GM20431 (cell line): ENCODE data around the gene RASL10A.

Experiments used
- in situ Hi-C: fragments of 300-500 bp; cut with MseI, MboI; formaldehyde crosslinking; loops from one replicate; pipeline ENCODE4 v1.15.0; 2020; ENCODE audit warnings: low sequenced_read_pairs; ENCODE audit not compliant: unreplicated experiment

Gene RASL10A

DNA sequence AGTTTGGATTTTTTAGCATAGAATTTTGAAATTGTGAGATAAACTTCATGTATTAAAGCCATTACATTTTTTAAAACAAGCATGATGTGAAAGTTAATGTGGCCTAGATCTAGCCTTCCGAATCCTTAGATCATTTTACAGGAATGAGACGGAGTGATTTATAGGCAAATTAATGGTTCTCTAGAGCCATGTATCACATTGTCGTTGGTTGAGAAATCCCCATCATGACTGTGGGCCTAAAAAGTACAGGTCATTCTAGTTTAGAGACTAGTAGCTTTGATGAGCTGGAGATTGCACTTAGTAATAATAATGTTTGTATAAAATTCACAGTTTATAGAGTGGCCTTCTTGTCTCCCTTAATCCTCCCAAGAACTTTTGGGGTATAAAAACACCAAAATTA lies 40.3 kb downstream of the RASL10A start:
- in situ Hi-C loops: no loop called here

GRCh38 chr22:29272624-29273023 lies 42.9 kb downstream of the RASL10A start:
- in situ Hi-C loops: no loop called here

DNA sequence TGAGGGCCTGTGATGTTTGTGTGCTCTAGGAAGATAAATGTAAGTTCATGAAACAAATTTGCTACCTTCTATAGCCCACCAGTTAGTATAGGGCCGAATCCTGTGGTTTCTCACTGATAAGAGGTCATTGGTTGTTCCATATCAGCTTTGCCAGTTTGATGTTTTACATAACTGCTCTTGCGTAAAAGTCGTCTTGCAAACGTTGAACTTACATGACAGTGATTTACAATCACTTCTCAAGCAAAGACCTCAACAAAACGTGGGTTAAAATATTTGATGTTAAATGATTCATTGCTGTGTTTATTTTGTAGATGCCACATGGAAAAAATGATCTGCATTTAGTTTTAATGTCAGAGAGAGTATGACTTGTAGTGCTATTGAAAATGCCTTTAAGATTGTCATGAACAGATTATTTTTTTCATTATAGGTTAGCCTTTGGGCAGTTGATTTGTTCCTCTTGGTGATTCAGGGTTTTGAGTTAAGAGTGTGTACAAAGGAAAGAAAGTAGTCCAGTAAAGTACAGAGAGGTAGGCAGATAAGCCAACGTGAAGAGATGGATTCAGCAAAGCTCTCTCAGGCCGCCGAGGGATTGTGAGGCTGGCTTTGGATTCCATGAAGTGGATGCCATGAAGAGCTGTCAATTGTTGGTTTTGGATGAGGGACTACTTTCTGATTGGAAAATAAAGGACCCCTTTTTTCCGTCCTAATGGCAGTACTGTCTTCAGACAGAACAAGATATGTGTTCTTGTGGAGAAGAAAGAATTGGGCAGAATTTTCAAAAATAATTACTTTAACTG lies 44.8 kb downstream of the RASL10A start:
- in situ Hi-C loops: no loop called here

- in situ Hi-C loops: no loop called here
These were observed 45.6 kb downstream of the RASL10A start for GRCh38 chr22:29269731-29270474.

- in situ Hi-C loops: no loop called here
These were observed 46.3 kb downstream of the RASL10A start for GRCh38 chr22:29269230-29269604.

DNA sequence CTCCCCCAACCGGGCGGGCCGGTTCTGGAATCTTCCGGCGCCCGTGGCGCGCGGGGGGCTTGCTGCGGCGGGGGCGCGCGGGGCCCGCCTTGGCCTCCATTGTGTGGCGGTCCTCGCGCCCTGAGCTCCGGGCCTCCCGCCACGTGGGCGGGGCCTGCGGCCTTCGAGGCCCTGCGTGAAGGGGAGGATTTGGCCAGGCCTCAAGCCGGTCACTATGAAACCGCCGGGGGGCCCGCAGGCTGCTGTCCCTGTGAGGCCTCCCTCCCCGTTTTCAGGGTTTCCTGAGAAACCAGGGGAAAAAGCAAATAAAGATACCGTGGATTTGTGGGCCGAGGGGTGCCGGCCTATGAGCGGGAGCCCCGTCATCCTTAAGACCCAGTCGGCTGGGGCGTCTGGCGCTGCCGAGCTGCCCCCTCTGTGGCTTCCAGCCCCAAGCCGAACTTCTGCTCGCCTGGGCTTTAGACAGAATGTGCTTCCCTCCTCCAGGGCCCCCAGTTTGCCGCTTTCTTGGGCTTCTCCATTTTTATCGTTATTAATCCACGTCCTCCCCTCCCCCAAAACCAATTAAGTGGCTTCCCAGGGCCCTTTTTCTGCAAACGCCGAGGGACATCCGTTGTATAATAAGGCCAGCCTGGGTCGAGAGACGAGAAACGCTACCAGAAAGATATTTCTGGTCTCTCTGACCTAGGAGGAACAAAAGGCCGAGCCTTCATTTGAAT lies 46.8 kb downstream of the RASL10A start:
- in situ Hi-C loops: no loop called here

DNA sequence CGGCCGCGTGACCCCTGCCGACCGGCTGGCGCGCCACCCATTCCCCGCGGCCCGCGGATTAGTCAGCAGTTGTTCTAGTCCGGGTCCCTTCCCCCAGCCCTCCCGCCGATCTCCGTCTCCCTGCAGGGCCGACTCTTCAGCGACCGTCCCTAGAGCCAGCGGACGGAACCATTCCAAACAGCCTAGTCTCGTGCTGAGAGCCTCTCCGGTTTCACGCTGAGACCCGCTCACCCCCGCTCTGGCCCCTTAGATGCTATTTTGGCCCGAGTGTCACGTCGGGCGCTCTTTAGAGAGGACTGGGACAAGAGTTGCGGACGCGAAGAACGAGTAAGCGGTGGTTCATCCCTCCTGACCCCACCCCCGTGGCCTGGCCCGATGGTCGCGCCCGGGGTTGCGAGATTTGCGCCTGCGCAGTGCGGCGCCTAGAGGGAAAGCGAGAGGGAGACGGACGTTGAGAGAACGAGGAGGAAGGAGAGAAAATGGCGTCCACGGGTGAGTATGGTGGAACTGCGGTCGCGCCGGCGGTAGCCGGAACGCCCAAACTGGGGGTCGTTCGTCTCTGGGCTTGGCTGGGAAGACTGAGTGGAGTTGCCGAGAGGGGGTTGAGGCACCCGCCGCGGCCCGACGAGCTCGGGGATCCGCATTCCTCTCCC lies 47.5 kb downstream of the RASL10A start, which contains the start of the genes EWSR1 and RHBDD3:
TSS of gene EWSR1 (plus strand) at position 411 of the 653 bp plus-strand sequence. CDS start at position 480, 69 bp downstream.
TSS of gene RHBDD3 (minus strand) at position 124 of the 653 bp plus-strand sequence. CDS start 2,355 bp downstream, outside the sequence.
- in situ Hi-C loops: no loop called here

DNA sequence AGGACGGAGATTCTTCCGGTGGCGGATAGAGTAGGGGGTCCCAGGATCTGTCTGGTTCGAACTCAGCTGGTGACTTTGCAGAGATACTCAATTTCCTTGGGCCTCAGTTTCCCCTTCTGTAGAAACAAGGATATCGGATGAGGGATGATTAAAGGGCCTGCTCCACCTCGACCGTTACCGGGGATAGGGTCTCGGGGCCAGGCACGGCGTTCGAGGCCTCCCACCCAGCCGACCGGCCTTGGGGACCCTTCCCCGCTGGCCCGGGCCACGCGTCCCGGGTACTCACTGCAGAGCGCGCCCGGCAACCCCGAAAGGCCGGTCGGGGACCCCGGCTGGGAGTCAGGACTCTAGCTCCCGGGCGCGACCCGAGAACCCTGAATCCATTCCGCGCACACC lies 48.0 kb downstream of the RASL10A start:
- in situ Hi-C loops: no loop called here

- in situ Hi-C loops: no loop called here
These were observed 48.7 kb downstream of the RASL10A start for GRCh38 chr22:29266564-29267461.

- in situ Hi-C loops: no loop called here
These were observed 49.6 kb downstream of the RASL10A start for GRCh38 chr22:29265929-29266328.

- in situ Hi-C loops: no loop called here
These were observed 50.2 kb downstream of the RASL10A start for GRCh38 chr22:29265305-29265704.

- in situ Hi-C loops: no loop called here
These were observed 51.7 kb downstream of the RASL10A start for GRCh38 chr22:29263791-29264276.
